Measurements from ENCODE around the gene ABCA12.
"Not testable (repeated sequence)": the region's sequence is repeated elsewhere in the genome, so short reads cannot be mapped to it uniquely, and the experiment has no call there.

Gene ABCA12, protein sequence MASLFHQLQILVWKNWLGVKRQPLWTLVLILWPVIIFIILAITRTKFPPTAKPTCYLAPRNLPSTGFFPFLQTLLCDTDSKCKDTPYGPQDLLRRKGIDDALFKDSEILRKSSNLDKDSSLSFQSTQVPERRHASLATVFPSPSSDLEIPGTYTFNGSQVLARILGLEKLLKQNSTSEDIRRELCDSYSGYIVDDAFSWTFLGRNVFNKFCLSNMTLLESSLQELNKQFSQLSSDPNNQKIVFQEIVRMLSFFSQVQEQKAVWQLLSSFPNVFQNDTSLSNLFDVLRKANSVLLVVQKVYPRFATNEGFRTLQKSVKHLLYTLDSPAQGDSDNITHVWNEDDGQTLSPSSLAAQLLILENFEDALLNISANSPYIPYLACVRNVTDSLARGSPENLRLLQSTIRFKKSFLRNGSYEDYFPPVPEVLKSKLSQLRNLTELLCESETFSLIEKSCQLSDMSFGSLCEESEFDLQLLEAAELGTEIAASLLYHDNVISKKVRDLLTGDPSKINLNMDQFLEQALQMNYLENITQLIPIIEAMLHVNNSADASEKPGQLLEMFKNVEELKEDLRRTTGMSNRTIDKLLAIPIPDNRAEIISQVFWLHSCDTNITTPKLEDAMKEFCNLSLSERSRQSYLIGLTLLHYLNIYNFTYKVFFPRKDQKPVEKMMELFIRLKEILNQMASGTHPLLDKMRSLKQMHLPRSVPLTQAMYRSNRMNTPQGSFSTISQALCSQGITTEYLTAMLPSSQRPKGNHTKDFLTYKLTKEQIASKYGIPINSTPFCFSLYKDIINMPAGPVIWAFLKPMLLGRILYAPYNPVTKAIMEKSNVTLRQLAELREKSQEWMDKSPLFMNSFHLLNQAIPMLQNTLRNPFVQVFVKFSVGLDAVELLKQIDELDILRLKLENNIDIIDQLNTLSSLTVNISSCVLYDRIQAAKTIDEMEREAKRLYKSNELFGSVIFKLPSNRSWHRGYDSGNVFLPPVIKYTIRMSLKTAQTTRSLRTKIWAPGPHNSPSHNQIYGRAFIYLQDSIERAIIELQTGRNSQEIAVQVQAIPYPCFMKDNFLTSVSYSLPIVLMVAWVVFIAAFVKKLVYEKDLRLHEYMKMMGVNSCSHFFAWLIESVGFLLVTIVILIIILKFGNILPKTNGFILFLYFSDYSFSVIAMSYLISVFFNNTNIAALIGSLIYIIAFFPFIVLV (N-terminal part only)

DNA sequence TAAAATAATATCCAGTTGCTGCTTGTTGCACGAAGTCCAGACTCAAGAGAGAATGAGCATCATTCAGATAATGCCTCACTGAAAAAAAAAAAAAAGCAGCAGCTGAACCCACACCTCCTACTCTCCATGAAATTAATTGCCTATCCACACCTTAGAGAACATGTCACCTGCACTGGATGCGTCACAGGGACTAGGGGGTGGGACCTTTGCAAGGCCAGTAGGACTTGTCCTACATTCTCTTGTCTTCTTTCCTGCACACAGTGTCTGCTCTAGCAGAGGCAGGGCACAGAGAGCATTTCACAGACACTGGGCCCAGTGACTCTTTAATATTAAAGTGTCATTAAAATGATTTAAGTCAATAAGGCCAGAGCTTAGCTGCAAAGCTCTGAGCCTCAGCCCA lies at the start of gene ABCA12:
TSS of gene ABCA12 (minus strand) at position 148 of the 400 bp plus-strand sequence. CDS start 418 bp downstream, outside the sequence.
- DNase-seq (ENCODE audit: low spot score): no peak

DNA sequence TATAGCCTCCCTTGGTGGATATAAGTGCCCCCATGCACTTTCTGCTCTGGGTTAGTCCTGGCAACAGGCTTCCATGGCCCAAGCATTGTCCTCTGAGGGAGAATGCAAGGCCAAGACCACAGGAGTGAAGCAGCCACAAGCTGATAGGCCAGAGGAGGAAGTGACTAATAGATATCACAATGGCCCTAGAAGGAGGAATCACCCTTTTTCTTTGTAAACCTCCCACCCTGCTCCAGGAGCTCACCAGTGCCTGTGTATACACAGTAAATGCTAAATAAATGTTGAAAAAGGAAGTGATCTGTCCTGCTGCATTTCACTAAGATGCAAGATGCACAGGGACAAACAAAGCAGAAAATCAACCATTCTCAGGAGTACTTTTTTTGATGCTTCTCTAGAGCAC lies 49.7 kb upstream of the ABCA12 start:
- DNase-seq (ENCODE audit: low spot score): no peak

DNA sequence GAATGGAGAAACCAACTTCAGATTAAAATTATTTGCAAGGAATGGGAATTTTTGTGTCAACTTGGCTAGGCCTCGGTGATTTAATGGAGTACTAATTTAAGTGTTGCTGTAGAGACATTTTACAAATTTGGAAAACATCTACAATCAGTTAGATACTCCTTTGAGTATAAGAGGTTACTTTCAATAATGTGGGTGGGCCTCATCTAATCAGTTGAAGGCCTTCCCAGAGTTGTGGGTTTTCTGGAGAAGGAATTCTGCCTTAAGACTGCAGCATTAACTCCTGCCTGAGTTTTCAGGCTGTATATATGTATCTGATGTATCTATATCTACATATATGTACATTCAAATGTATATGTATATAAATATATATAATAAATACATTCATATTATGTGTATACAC lies 47.6 kb upstream of the ABCA12 start:
- no peak for DNase-seq (ENCODE audit: low spot score)

DNA sequence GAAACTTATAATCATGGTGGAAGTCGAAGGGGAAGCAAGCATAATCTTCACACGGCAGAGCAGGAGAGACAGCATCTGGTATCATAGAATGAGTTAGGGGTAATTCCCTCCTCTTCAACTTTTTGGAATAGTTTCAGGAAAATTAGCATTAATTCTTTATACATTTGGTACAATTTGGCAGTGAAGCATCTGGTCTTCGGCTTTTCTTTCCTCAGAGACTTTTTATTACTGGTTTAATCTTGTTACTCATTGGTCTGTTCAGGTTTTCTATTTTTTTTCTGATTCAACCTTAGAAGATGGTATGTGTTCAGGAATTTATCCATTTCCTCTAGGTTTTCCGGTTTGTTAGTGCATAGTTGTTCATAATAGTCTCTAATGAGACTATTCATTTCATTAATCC lies 39.7 kb upstream of the ABCA12 start:
- no peak for DNase-seq (ENCODE audit: low spot score)

DNA sequence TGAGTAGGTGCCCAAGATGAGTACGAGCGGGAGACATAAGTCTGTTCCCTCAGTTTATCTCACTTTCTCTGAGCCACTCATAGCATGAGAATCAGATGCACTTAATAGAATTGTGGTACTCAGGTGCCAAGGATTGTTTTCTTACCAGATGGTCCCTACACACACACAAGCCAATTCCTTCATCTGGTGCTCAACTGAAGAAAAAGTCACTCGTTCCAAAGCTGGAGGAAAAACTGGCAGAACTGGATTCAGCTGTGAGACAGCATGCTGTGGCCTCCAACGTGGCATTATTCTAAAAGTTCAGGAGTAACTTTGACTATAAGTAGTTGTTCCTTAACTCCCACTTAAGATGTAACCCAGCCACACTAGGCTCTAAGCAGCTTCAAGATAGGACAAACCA lies 33.4 kb upstream of the ABCA12 start:
- DNase-seq (ENCODE audit: low spot score): no peak

DNA sequence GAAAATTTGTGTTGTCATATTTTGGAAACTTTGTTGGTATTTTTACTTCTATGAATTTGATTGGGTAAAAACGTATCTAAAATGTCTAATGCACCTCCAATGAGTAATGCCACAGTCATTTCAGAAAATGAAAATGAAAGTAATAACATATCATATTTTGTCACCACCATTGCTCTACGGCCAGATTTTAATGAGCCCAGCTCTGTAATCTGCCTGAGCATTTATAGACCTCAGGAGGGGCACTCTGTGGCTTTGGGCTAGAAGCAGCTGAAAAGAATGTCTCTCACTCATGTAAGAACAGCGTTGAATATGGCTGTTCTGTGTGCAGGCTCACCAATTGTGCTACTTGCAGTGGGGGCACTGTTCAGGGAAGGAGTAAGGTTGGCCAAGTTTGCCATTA lies 32.7 kb upstream of the ABCA12 start:
- DNase-seq (ENCODE audit: low spot score): peak; percentile 45

DNA sequence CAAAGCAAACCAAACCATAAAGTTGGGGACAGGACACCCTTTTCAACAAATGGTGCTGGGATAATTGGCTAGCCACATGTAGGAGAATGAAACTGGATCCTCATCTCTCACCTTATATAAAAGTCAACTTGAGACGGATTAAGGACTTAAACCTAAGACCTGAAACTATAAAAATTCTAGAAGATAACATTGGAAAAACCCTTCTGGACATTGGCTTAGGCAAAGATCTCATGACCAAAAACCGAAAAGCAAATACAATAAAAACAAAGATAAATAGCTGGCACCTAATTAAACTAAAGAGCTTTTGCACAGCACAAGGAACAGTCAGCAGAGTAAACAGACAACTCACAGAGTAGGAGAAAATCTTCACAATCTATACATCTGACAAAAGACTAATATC lies 28.1 kb upstream of the ABCA12 start:
- not testable (repeated sequence) for DNase-seq (ENCODE audit: low spot score)

DNA sequence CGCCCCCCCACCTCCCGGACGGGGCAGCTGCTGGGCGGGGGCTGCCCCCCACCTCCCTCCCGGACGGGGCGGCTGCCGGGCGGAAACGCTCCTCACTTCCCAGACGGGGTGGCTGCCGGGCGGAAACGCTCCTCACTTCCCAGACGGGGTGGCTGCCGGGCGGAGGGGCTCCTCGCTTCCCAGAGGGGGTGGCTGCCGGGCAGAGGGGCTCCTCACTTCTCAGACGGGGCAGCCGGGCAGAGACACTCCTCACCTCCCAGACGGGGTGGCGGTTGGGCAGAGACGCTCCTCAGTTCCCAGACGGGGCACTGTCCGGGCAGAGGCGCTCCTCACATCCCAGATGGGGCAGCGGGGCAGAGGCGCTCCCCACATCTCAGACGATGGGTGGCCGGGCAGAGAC lies 24.9 kb upstream of the ABCA12 start:
- not testable (repeated sequence) for DNase-seq (ENCODE audit: low spot score)

DNA sequence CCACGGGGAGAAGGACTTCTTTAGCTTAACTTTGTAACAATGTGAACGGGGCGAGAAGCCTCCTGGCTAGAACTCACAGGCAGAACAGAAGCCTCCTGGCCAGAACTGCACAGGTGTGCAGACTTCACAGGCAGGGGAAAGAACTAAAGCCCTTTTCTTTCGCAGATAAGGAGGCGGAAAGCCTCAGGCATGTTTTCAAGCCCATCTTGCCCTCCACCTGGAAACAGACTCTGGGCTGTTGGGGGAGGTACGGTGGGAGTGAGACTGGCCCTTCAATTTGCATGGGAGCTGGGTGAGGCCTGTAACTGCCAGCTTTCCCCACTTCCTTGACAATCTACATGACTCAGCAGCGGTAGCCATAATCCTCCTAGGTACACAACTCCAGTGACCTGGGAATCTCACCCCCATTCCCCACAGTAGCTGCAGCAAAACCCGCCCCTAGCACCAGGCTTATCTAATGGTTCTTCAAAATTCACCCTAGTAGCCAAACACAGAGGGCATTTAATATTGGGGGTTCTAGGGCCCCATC lies 22.9 kb upstream of the ABCA12 start:
- no peak for DNase-seq (ENCODE audit: low spot score)

DNA sequence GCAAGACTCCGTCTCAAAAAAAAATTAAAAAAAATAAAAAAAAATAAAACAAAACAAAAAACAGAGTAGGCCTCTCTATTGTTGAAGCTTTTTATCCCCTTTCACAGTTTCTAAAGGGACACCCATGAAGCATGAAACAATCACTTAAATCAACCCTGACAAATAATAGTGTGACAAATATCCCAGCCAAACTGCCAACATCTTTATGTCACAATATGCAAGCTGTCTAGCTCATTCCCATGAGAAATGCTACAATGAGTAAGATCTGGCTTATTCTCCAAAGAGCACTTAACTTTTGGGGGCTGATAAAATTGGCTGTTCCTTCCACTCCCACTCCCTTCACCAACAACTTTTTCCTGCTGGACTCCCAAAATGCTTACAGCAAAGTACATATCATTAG lies 21.7 kb upstream of the ABCA12 start:
- DNase-seq (ENCODE audit: low spot score): no peak

DNA sequence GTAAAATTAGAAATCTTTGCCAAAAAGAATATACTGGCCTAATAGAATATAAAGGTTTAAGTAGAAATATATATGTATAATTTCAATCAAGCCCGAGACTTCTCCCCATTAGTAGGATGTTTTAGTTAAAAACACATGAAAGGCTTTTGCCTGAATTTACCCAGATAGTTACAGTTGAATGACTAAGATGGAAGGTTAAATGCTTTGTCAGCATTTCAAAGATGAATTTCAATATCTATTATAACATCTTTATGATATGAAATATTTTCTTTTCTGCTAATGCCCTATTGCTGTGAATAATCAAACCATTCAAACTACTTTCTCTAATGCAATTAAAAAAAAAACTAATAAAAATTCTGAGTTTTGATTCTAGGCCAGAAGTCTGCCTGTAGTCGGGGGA lies 18.0 kb upstream of the ABCA12 start:
- no peak for DNase-seq (ENCODE audit: low spot score)

DNA sequence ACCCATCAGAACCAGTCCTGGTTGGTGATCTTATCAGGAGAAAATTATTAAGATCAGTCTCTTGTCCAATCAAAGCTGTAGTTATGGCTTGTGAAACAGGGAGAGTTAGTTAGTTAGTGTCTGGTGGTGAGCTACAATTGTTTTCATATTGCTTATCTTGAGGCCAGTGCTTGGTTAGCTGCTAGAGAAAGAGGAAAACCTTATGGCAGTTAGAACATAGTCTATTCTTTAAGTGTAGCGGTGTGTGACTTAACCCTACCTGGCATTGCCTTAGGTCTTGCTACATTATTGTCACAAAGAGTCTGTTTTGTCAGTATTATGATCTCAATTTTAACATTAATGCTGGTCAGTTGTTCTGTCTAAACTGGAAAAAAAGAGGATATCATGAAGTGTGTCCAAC lies 11.5 kb upstream of the ABCA12 start:
- DNase-seq (ENCODE audit: low spot score): no peak

DNA sequence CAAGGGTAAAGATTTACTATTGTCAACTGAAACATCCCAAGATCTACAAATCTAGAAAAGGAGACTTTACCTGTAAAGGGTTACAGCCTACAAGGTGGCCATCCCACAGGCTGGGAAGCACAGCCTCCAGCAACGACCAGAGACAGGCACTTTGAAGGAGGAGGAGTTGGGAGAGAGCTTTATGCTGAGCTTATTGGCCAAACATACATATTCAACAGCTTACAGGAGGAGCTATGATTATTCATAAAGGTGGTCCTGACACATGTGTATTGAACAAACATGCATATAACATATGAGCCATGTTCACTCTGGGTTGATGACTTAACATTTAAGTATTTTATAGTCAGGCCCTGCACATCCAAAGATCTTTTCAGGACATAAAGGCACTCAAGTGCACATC lies 11.1 kb upstream of the ABCA12 start:
- no peak for DNase-seq (ENCODE audit: low spot score)

DNA sequence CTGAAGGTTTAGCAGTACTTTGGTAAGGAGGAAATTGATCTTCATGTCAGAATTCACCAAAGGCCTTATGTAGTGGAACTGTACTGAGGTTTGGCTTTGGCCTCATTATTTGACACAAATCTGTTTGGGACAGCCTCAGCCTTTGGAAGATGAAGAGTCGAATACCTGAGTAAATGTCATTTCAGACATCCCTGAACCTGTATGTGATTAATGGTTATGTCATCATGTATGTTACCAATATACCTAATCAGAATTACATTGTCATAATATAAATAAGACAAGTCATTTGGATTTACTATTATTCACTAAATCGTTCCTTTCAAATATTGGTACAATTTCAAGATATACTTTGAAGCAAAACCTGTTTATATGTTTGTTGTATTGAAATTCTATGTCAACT lies 10.6 kb upstream of the ABCA12 start:
- DNase-seq (ENCODE audit: low spot score): no peak

DNA sequence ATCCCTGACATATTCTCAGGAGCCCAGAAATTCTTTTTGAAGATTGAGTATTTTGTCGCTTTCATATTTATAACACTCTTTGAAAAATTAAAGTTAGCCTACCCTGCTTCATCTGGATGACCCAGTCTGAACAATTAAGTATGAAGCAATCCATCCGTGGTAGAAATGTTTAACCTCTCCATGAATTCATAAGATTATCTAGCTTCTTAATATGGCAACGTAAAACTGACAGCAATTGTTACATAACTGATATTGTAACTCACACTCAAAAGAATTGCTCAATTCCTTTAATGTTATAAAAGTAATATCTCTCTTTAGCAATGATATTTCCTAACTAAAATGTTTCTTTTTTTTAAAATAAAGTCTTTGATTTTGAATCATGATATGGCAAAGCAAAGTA lies 7.2 kb upstream of the ABCA12 start:
- DNase-seq (ENCODE audit: low spot score): no peak

DNA sequence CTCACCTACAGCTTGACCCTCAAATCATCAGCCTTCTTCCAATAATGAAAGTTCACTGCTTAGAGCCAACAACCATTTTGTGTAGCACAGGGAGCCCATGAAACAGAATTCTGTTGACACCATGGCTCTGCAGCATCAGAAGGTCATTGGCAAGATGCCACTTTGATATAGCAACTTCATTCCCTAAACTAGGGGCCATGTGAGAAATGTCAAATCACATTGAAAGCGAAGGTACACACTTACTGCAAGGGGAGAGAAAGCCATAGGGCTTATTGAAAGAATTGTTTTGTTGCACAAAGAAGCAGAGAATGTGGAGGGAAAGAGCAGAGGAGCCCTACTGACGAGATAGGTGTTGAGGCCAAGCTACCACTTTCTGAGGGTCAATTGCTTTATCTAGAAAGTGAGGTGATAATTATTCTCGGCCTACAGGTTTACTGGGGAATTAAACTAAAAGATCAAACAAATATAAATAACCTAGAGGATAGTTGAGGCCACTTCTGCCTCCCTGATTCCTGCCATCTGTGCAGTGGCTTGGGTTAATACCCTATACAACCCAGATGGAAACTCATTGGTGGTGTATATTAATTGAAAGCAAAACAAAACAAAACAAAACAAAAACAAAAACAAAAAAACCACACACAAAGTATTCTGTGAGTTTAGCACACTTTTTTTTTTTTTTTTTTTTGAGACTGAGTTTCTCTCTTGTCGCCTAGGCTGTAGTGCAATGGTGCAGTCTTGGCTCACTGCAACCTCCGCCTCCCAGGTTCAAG lies 5.9 kb upstream of the ABCA12 start:
- DNase-seq (ENCODE audit: low spot score): no peak

DNA sequence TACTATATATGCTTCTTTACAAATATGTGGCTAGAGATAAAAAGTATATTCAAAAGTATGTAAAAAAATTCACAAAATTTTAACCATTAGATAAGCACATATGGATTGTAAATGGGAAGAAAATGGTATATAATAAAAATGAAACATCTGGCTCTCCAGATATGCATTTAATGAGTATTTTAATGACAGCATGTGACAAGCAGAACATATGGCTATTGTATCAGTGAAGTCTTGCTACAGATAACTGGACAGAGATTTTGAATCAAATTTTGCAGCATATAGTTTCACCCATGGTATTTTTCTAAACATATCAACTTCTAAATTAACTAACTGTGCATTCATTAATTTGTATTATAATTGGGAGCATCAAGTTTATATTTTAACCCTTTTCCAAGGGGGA lies 5.0 kb upstream of the ABCA12 start:
- DNase-seq (ENCODE audit: low spot score): no peak

DNA sequence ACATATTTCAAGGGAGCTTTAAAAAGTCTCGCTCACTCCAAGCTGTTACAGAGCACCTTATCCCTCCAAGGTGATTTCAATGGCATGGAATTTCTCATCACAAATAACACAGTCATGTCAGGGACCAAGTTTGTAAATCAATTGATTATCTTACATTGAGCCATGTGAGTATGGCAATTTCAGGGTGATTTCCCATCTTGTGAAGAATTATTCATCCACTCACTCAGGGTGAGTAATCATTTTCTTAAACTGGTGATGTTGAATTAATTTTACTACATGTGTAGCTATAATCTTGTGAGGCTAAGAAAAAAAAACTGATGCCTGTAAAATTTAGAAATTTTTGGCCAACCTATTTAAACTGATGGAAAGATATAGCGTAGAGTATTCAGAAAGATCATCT lies 3.3 kb upstream of the ABCA12 start:
- DNase-seq (ENCODE audit: low spot score): no peak

DNA sequence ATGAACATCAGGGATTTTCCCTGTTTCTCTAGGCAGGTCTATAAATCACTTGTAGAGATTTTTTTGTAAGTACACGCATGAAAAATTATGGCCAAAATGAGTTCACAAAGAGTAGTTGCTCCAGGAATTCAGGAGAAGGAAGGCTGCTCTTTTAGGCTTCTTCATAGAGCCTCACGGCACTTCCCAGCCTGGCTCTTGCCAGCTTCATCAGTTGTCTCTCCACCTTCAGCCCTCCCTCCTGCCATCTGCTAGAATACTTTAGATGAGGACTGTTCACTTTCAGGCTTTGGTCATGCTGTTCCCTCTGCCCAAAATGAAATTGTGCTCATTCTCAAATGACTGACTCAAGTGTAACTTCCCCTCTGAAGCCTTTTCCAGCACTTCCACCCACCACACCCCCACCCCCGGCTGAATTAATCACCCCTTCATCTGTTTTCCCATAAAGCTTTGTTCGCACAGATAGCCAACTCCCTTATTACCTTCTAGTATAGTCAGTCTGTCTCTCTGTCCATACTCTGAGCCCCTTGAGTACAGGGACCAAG lies 1.8 kb upstream of the ABCA12 start:
- DNase-seq (ENCODE audit: low spot score): no peak

DNA sequence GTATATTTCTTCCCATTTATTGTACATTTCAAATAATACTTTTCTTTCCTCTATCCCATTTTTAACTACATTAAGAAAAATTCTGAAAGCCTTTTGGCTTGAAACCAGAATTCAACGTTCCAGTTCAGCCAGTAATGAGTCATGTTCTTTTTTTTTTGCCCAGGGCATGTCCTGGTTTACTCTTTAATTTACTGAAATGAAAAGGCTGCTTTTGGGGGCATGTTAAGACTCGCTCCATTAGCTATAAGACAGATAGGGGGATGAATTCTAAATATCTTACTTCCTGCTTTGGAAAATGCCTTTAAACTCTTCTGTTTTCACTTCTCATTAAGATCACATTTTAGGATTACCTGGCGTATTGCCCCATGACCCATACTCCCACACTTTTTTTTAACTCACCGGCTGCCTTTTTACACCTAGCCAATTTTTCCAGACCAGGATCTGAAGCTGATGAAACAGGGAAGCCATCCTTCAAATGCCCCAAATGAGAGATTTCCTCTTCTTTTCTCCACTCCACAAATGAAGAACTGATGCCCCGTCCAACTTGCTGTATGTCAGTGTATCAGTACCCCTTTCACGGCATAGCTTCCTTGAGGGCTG lies 585 bp downstream of the ABCA12 start:
- peak; percentile 48 for DNase-seq (ENCODE audit: low spot score)

DNA sequence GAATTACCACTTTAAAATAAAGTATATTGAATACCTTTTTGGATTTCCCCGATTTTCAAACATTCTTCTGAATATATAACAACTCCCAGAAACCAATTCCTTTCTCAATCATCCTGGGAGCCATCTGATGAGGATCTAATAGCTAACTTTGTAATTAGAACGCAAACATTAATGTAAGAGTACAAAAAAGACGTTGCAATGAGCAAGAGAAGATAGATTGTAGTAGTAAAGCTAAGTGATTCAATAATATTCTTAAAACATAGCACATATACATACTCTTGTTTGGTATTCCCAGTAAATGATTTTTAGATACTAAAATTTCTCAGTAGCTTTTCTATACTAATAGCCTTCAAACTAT lies 1.1 kb downstream of the ABCA12 start:
- DNase-seq (ENCODE audit: low spot score): no peak
